Mammary epithelial cell (primary cell): ENCODE measurements around the gene JMJD1C.

Source experiments
- EZH2 ChIP-seq: IDR thresholded peaks from 2 replicates; pipeline ENCODE4 v1.6.1; 2012; ENCODE audit warnings: low read length, inconsistent platforms, borderline replicate concordance
- TF ChIP-seq, protein P1 (sequence below), 2 donors: IDR thresholded peaks in 1 of 2; conservative IDR thresholded peaks in 1 of 2; 2 replicates each; pipeline ENCODE4 v1.5.1; 2011 to 2012; ENCODE audit warnings: inconsistent platforms in 2 of 2, low read length in 2 of 2, mild to moderate bottlenecking in 2 of 2, control low read depth in 1 of 2, low read depth in 1 of 2; ENCODE audit not compliant: insufficient read depth in 1 of 2; ENCODE audit errors: extremely low read depth in 1 of 2

DNA sequence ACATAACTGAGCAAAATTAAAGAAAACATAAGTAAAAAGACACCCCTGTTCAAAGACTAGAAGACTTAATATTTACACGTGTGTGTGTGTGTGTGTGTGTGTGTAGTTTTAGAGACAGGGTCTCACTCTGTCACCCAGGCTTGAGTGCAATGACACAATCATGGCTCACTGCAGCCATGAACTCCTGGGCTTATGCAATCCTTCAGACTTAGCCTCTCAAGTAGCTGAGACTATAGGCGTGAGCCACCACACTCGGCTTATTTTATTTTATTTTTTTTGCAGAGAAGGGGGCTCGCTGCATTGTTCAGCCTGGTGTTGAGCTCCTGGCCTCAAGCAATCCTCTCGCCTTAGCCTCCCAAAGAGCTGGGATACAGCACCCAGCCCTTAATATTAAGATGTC is 90.3 kb downstream of the JMJD1C start:
- TF ChIP-seq, protein P1, sequence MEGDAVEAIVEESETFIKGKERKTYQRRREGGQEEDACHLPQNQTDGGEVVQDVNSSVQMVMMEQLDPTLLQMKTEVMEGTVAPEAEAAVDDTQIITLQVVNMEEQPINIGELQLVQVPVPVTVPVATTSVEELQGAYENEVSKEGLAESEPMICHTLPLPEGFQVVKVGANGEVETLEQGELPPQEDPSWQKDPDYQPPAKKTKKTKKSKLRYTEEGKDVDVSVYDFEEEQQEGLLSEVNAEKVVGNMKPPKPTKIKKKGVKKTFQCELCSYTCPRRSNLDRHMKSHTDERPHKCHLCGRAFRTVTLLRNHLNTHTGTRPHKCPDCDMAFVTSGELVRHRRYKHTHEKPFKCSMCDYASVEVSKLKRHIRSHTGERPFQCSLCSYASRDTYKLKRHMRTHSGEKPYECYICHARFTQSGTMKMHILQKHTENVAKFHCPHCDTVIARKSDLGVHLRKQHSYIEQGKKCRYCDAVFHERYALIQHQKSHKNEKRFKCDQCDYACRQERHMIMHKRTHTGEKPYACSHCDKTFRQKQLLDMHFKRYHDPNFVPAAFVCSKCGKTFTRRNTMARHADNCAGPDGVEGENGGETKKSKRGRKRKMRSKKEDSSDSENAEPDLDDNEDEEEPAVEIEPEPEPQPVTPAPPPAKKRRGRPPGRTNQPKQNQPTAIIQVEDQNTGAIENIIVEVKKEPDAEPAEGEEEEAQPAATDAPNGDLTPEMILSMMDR (conservative IDR thresholded peaks at IDR 0.05 in 1 of 2, IDR thresholded peaks at IDR 0.05 in 1 of 2; ENCODE audit: extremely low read depth in 1 of 2, insufficient read depth in 1 of 2, low read depth in 1 of 2, low read length in 2 of 2): no peak
- TF ChIP-seq EZH2: no peak
